ENCODE data around the gene FBN1.

DNA sequence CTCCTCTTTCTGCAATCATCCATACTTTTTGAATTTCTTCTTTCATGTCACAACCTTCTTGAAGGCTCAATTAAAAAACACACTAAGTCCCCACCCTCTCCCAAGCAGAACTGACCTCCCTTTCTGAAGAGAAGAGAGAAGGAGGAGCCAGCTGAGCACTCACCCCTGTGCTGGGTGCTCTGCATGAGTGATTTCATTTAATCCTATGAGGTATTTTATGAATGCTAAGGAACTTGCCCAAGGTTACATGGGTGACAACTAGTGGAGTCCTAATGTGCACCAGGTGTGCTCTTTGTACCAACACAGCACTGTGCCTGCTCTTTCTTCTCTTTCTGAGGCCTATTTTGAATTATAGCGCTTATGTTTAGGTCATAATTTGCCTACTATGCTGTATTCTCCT, 178.7 kb downstream of the FBN1 start:
- TF ChIP-seq, protein P1, sequence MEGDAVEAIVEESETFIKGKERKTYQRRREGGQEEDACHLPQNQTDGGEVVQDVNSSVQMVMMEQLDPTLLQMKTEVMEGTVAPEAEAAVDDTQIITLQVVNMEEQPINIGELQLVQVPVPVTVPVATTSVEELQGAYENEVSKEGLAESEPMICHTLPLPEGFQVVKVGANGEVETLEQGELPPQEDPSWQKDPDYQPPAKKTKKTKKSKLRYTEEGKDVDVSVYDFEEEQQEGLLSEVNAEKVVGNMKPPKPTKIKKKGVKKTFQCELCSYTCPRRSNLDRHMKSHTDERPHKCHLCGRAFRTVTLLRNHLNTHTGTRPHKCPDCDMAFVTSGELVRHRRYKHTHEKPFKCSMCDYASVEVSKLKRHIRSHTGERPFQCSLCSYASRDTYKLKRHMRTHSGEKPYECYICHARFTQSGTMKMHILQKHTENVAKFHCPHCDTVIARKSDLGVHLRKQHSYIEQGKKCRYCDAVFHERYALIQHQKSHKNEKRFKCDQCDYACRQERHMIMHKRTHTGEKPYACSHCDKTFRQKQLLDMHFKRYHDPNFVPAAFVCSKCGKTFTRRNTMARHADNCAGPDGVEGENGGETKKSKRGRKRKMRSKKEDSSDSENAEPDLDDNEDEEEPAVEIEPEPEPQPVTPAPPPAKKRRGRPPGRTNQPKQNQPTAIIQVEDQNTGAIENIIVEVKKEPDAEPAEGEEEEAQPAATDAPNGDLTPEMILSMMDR (conservative IDR thresholded peaks at IDR 0.05) = no peak
- no peak for TF ChIP-seq ZFX (IDR thresholded peaks at IDR 0.05)

Measured in C4-2B (cell line).